MM.1S (cell line): ENCODE data around the gene CAMK1.

Experiments used
- DNase-seq: peaks from one replicate; pipeline ENCODE4 v3.0.0-alpha.2; 2015
- H2AFZ ChIP-seq: fragments of 300-600 bp; sonication (generic); 2 replicates; pipeline ENCODE4 v1.6.0; 2016; ENCODE audit warnings: antibody characterized with exemption, low read length
- H3F3A ChIP-seq: fragments of 300-600 bp; sonication (generic); 2 replicates; pipeline ENCODE4 v1.6.1; 2016; ENCODE audit warnings: mild to moderate bottlenecking, antibody characterized with exemption, low read length, moderate library complexity, mixed read lengths; ENCODE audit not compliant: insufficient read depth
- H3K27ac ChIP-seq: fragments of 300-600 bp; sonication (generic); 2 replicates; pipeline ENCODE4 v1.5.1; 2016; ENCODE audit warnings: mild to moderate bottlenecking, low read length
- H3K27me3 ChIP-seq: fragments of 300-600 bp; sonication (generic); replicated peaks from 2 replicates; pipeline ENCODE4 v1.6.0; 2016; ENCODE audit warnings: low read length; ENCODE audit not compliant: insufficient read depth
- H3K36me3 ChIP-seq: fragments of 300-600 bp; sonication (generic); replicated peaks from 2 replicates; pipeline ENCODE4 v1.6.1; 2016; ENCODE audit warnings: mild to moderate bottlenecking, low read length, mixed read lengths; ENCODE audit not compliant: insufficient read depth
- H3K4me1 ChIP-seq: fragments of 300-600 bp; sonication (generic); 2 replicates; pipeline ENCODE4 v1.6.1; 2016; ENCODE audit warnings: low read length, mixed read lengths
- H3K4me2 ChIP-seq: fragments of 300-600 bp; sonication (generic); 2 replicates; pipeline ENCODE4 v1.6.0; 2016; ENCODE audit warnings: low read depth, low read length
- H3K4me3 ChIP-seq: fragments of 300-600 bp; sonication (generic); 2 replicates; pipeline ENCODE4 v1.5.1; 2016; ENCODE audit warnings: low read length, mixed read lengths
- H3K79me2 ChIP-seq: fragments of 300-600 bp; sonication (generic); 2 replicates; pipeline ENCODE4 v1.6.1; 2016; ENCODE audit warnings: mixed run types, low read length, mixed read lengths
- H3K9ac ChIP-seq: fragments of 300-600 bp; sonication (generic); 2 replicates; pipeline ENCODE4 v1.6.1; 2016; ENCODE audit warnings: low read length, mixed read lengths
- H3K9me2 ChIP-seq: fragments of 300-600 bp; sonication (generic); replicated peaks from 2 replicates; pipeline ENCODE4 v1.6.1; 2016; ENCODE audit warnings: mild to moderate bottlenecking, low read length, mixed read lengths; ENCODE audit not compliant: insufficient read depth
- H3K9me3 ChIP-seq: fragments of 300-600 bp; sonication (generic); replicated peaks from 2 replicates; pipeline ENCODE4 v1.6.1; 2016; ENCODE audit warnings: mild to moderate bottlenecking, low read length, mixed read lengths; ENCODE audit not compliant: insufficient read depth
- H4K20me1 ChIP-seq: fragments of 300-600 bp; sonication (generic); 2 replicates; pipeline ENCODE4 v1.6.1; 2016; ENCODE audit warnings: mild to moderate bottlenecking, low read length, moderate library complexity, mixed read lengths; ENCODE audit not compliant: insufficient read depth
- CTCF ChIP-seq: fragments of 300-600 bp; sonication (generic); IDR thresholded peaks from 2 replicates; pipeline ENCODE4 v1.5.1; 2016; ENCODE audit warnings: antibody characterized with exemption, low read length, mixed read lengths
- EZH2 ChIP-seq: fragments of 300-600 bp; sonication (generic); optimal IDR thresholded peaks from 2 replicates; pipeline ENCODE3; 2017; ENCODE audit warnings: low read depth, mild to moderate bottlenecking, antibody characterized with exemption, low read length, mixed read lengths
- EZH2phosphoT487 ChIP-seq: fragments of 300-600 bp; sonication (generic); IDR thresholded peaks from 2 replicates; pipeline ENCODE4 v1.6.1; 2018; ENCODE audit warnings: antibody characterized with exemption, low read length

CAMK1 gene

GRCh38 chr3:9715136-9715535 is 54.6 kb downstream of the CAMK1 start:
- Histone ChIP-seq H3K79me2 (no peaks in the 10 kb centered on the region), H3K9ac (no peak overlapping the region), H4K20me1 (no peaks in the 10 kb centered on the region), H3K27me3 (no peaks in the 10 kb centered on the region), H3K9me3 (no peaks in the 10 kb centered on the region), H3K4me3 (no peak overlapping the region), H3K27ac (no peak overlapping the region), H3F3A (no peaks in the 10 kb centered on the region), H3K9me2 (no peaks in the 10 kb centered on the region), H3K36me3 (no peaks in the 10 kb centered on the region), H3K4me1 (no peaks in the 10 kb centered on the region), H3K4me2 (no peak overlapping the region), H2AFZ (no peak overlapping the region)
- no peak for DNase-seq
- no peak for TF ChIP-seq EZH2
- no peak for TF ChIP-seq CTCF
- TF ChIP-seq EZH2phosphoT487 = no peak

GRCh38 chr3:9713142-9713541 is 56.6 kb downstream of the CAMK1 start:
- no peak for DNase-seq
- H3K27ac ChIP-seq = no peak overlapping the region
- no peaks in the 10 kb centered on the region for H3K9me2 ChIP-seq
- H3K4me2 ChIP-seq = no peak overlapping the region
- H3K27me3 ChIP-seq = no peaks in the 10 kb centered on the region
- H3K9me3 ChIP-seq = no peaks in the 10 kb centered on the region
- no peaks in the 10 kb centered on the region for H4K20me1 ChIP-seq
- no peak for TF ChIP-seq EZH2
- no peak overlapping the region for H2AFZ ChIP-seq
- no peaks in the 10 kb centered on the region for H3F3A ChIP-seq
- no peaks in the 10 kb centered on the region for H3K36me3 ChIP-seq
- no peak overlapping the region for H3K4me3 ChIP-seq
- no peaks in the 10 kb centered on the region for H3K4me1 ChIP-seq
- H3K9ac ChIP-seq = no peak overlapping the region
- no peaks in the 10 kb centered on the region for H3K79me2 ChIP-seq

- Histone ChIP-seq H3K27me3 (no peaks in the 10 kb centered on the region), H3K79me2 (no peaks in the 10 kb centered on the region), H2AFZ (no peak overlapping the region), H3F3A (no peaks in the 10 kb centered on the region), H3K9me2 (no peaks in the 10 kb centered on the region), H3K36me3 (no peaks in the 10 kb centered on the region), H3K27ac (no peak overlapping the region), H3K9me3 (no peaks in the 10 kb centered on the region), H4K20me1 (no peaks in the 10 kb centered on the region), H3K9ac (no peak overlapping the region), H3K4me1 (no peaks in the 10 kb centered on the region), H3K4me2 (no peak overlapping the region), H3K4me3 (no peak overlapping the region)
- TF ChIP-seq CTCF (no peak), EZH2 (no peak)
- no peak for DNase-seq
Measured at GRCh38 chr3:9712415-9712814, 57.3 kb downstream of the CAMK1 start.

- Histone ChIP-seq H3K27me3 (no peaks in the 10 kb centered on the region), H4K20me1 (no peaks in the 10 kb centered on the region), H3F3A (no peaks in the 10 kb centered on the region), H3K4me1 (no peaks in the 10 kb centered on the region), H3K4me3 (no peak overlapping the region), H3K36me3 (no peaks in the 10 kb centered on the region), H3K9me3 (no peaks in the 10 kb centered on the region), H3K4me2 (no peak overlapping the region), H3K9me2 (no peaks in the 10 kb centered on the region), H2AFZ (no peak overlapping the region), H3K79me2 (no peaks in the 10 kb centered on the region), H3K27ac (no peak overlapping the region), H3K9ac (no peak overlapping the region)
- TF ChIP-seq CTCF (no peak), EZH2 (no peak), EZH2phosphoT487 (no peak)
- DNase-seq = peak; percentile 11
Measured at GRCh38 chr3:9710174-9710739, 59.5 kb downstream of the CAMK1 start.
